Calu3 (cell line): Measurements from ENCODE around the gene HMX2. TPM values are rescaled to one million over a fixed set of nuclear protein-coding genes. Genes with fewer than 3 reads are reported as not detected.
A peak's percentile ranks its signal among the peaks of the same experiment; 100 is the strongest.

Experiments used
- BruUV-seq: library from RNA; stranded (reverse); fragments of 400-500 nt; replicated peaks from 2 replicates; lab custom pipeline; 2021; lab: Mats Ljungman, UMichigan
- CTCF ChIA-PET: fragments of 300-600 bp; sonication (Branson Sonifier 250); formaldehyde crosslinking; loops from one replicate; lab custom pipeline; 2022; ENCODE audit warnings: antibody characterized with exemption; lab: Charles Lee
- DNase-seq: peaks from one replicate; pipeline ENCODE4 v3.0.0; 2022
- H3K27ac Mint-ChIP-seq: one replicate; pipeline ENCODE4 v1.8.0; 2022; ENCODE audit warnings: mixed read lengths; ENCODE audit not compliant: unreplicated experiment
- H3K27me3 Mint-ChIP-seq: one replicate; pipeline ENCODE4 v1.8.0; 2022; ENCODE audit warnings: mixed read lengths; ENCODE audit not compliant: unreplicated experiment
- H3K36me3 Mint-ChIP-seq: one replicate; pipeline ENCODE4 v1.8.0; 2022; ENCODE audit warnings: mild to moderate bottlenecking, moderate library complexity, mixed read lengths; ENCODE audit not compliant: insufficient read depth, unreplicated experiment
- H3K4me1 Mint-ChIP-seq: one replicate; pipeline ENCODE4 v1.8.0; 2022; ENCODE audit warnings: mild to moderate bottlenecking, low read depth, mixed read lengths; ENCODE audit not compliant: unreplicated experiment
- H3K4me3 Mint-ChIP-seq: one replicate; pipeline ENCODE4 v1.8.0; 2022; ENCODE audit warnings: mild to moderate bottlenecking, low read depth, moderate library complexity, mixed read lengths; ENCODE audit not compliant: unreplicated experiment
- H3K9me3 Mint-ChIP-seq: one replicate; pipeline ENCODE4 v1.8.0; 2022; ENCODE audit warnings: low read depth, mixed read lengths; ENCODE audit not compliant: unreplicated experiment
- intact Hi-C: fragments of 100-400 bp; cut with micrococcal nuclease; formaldehyde crosslinking; loops from one replicate; pipeline ENCODE4 v1.10.0; 2022; ENCODE audit not compliant: unreplicated experiment
- total RNA-seq: library from RNA; stranded (reverse); gene quantifications from 2 replicates; pipeline ENCODE4 v1.2.3, GENCODE V29; 2022
- TF ChIP-seq, protein P1 (sequence below): fragments of 200-600 bp; IDR thresholded peaks from one replicate; pipeline ENCODE4 v1.8.0; 2022; ENCODE audit warnings: antibody characterized with exemption; ENCODE audit not compliant: unreplicated experiment

Gene HMX2
- total RNA-seq, 1 experiment from 2014 or later, result not detected

DNA sequence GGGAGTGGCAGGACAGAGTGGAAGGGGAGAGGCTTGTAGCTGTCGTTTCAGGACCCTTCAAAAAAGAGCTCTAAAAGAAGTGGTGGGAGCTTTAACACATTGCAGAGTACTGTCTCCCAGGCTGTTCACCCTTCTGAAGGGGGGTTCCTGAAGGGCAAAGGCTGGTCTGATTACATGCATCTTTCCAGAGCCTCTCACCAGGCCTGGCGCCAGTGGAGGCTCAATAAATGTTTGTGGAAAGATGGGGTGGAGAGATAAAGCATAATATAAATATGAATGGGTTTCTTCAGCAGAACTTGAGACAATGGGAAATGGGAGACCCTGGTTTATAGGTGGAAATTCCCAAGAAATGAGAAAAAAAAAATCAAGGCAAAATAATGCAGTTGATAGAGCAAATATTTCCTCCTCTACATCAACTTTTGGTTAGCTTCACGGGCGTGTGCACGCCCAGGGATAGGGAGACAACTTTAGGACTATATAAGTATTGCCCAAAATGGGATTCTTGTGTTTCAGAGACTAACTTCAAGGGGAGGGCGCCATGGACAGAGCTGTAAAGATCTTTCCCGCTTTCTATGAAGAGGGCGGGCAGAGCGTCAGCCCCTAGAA lies 5.7 kb downstream of the HMX2 start:
- Mint-ChIP-seq H3K9me3 (no peaks in the 10 kb centered on the region), H3K36me3 (peaks cover 32% of the 10 kb centered on the region), H3K27me3 (peaks cover 11% of the 10 kb centered on the region), H3K27ac (peak overlapping the region; percentile 96), H3K4me3 (peak overlapping the region; percentile 93), H3K4me1 (peaks cover 27% of the 10 kb centered on the region)
- TF ChIP-seq, protein P1, sequence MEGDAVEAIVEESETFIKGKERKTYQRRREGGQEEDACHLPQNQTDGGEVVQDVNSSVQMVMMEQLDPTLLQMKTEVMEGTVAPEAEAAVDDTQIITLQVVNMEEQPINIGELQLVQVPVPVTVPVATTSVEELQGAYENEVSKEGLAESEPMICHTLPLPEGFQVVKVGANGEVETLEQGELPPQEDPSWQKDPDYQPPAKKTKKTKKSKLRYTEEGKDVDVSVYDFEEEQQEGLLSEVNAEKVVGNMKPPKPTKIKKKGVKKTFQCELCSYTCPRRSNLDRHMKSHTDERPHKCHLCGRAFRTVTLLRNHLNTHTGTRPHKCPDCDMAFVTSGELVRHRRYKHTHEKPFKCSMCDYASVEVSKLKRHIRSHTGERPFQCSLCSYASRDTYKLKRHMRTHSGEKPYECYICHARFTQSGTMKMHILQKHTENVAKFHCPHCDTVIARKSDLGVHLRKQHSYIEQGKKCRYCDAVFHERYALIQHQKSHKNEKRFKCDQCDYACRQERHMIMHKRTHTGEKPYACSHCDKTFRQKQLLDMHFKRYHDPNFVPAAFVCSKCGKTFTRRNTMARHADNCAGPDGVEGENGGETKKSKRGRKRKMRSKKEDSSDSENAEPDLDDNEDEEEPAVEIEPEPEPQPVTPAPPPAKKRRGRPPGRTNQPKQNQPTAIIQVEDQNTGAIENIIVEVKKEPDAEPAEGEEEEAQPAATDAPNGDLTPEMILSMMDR, result no peak
- BruUV-seq, result no TSS peak
- CTCF ChIA-PET, result interaction anchor here (0.9 to 1.0 kb wide), 2 partner anchors 14 to 224 kb away, joined by 3 to 6 read pairs; no protein-coding TSS in a partner anchor
- DNase-seq, result no peak
- intact Hi-C loops, result no loop called here

DNA sequence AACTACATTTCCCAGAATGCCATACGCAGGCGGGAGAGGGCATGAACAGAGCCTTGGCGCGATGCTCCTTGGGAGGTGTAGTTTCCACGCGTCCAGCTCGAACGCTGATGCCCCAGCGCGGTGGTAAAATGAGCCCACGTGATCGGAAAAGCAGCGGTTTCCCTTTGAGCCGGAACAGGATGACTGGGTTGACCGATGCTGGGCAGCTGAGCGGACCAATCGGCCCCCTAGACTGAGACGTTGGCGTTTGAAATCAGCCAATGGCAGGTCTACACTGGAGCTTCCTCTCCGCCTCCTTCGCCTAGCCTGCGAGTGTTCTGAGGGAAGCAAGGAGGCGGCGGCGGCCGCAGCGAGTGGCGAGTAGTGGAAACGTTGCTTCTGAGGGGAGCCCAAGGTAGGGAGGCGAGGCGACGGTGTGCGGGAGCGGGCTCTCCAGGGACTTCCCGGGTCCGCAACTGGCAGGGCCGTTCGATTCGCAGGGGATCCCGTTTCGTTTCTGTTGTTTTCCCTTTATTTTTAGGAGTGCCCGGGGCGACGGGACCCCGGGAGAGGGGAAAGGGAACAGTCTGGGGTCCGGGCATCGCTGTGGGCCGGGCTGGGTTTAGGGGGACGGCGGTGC lies 6.3 kb downstream of the HMX2 start, which contains the start of gene BUB3:
Gene BUB3, plus strand, starts transcription at position 311 of the 619 bp plus-strand sequence. CDS start 516 bp downstream, outside the sequence.
- H3K27ac Mint-ChIP-seq, result peak within 1 kb of the TSS; percentile 96

DNA sequence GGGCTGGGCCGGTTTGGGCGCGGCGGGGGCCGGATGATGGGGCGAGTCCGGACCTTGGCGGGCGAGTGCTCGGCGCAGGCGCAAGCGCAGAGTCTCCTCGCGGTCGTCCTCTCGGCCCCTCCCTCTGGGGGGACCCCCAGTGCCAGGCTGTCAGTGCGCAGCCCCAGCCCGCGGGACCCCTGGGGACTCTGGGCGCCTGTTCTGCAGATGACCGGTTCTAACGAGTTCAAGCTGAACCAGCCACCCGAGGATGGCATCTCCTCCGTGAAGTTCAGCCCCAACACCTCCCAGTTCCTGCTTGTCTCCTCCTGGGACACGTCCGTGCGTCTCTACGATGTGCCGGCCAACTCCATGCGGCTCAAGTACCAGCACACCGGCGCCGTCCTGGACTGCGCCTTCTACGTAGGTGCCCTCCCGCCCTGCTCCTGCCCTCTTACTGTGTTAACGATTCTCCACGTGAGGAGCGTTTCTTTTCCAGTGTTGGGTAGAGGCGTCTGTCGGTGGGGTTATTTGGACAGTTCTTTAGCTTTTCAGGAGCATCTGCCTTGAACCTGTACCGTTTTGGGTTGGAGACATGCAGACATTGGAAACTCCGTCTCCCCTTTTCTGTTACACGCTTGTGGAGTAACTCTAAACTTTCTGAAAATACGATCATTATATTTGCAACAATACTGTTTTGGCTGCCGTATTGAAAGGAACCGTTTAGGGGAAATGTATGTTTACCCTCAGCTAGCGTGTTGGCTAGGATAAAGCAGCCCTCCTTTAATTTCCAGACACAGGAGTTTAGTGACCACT lies 7.0 kb downstream of the HMX2 start:
- TF ChIP-seq, protein P1, result no peak
- no peaks in the 10 kb centered on the region for H3K27me3 Mint-ChIP-seq
- H3K9me3 Mint-ChIP-seq, result no peaks in the 10 kb centered on the region
- peak; percentile 42 for DNase-seq
- peaks cover 32% of the 10 kb centered on the region for H3K36me3 Mint-ChIP-seq
- peak overlapping the region; percentile 93 for H3K4me3 Mint-ChIP-seq
- intact Hi-C loops, result no loop called here
- BruUV-seq, result no TSS peak
- CTCF ChIA-PET, result interaction anchor here (0.9 kb wide), 1 partner anchor 223 kb away, joined by 3 read pairs; no protein-coding TSS in a partner anchor
- peak overlapping the region; percentile 96 for H3K27ac Mint-ChIP-seq
- peaks cover 27% of the 10 kb centered on the region for H3K4me1 Mint-ChIP-seq

More for the DNA sequence above, 6.3 kb downstream of the HMX2 start, which contains the start of gene BUB3:
- CTCF ChIA-PET, result interaction anchor here (0.9 to 1.0 kb wide), 2 partner anchors 15 to 224 kb away, joined by 3 to 6 read pairs; no protein-coding TSS in a partner anchor
- peak within 1 kb of the TSS; percentile 93 for H3K4me3 Mint-ChIP-seq
- H3K27me3 Mint-ChIP-seq, result peaks cover 5% of the 10 kb centered on the region
- peaks cover 27% of the 10 kb centered on the region for H3K4me1 Mint-ChIP-seq
- H3K9me3 Mint-ChIP-seq, result no peaks in the 10 kb centered on the region
- peak; percentile 88 for DNase-seq
- peaks cover 32% of the 10 kb centered on the region for H3K36me3 Mint-ChIP-seq
- no TSS peak for BruUV-seq
- TF ChIP-seq, protein P1, result no peak
- intact Hi-C loops, result no loop called here

DNA sequence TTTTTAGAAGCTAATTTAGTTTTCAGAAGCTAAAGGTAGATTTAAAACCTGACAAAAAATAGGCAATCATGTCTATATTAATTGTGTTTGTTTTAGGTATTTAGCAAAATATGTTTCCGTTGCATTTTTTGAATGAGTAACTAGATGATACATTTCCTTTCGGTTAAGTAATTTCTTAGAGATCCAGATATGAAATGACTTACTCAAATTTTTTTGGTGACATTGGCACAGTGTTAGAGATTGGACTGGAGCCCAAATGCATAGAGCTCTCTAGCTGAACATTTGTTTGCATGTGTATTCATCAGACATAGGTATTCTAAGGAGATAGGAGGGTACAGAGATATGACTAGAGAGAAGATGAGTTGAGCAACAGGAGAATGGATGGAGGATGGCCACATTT lies 8.1 kb downstream of the HMX2 start:
- Mint-ChIP-seq H3K27me3 (no peaks in the 10 kb centered on the region), H3K9me3 (no peaks in the 10 kb centered on the region), H3K36me3 (peaks cover 39% of the 10 kb centered on the region), H3K4me3 (peak overlapping the region; percentile 93), H3K4me1 (peaks cover 27% of the 10 kb centered on the region), H3K27ac (peak overlapping the region; percentile 56)
- TF ChIP-seq, protein P1, result no peak
- no peak for DNase-seq
- CTCF ChIA-PET, result no interaction called here
- TSS peak; percentile 36 for BruUV-seq
- intact Hi-C loops, result no loop called here
